Right renal cortex interstitium (tissue), 3 donors: ENCODE data around the gene HEATR9. TPM values are rescaled to one million over a fixed set of nuclear protein-coding genes. Genes with fewer than 3 reads are reported as not detected.
"Not testable (repeated sequence)": the region's sequence is repeated elsewhere in the genome, so short reads cannot be mapped to it uniquely, and the experiment has no call there.

ENCODE experiments used
- DNase-seq, 3 donors: peaks; one replicate each; pipeline ENCODE4 v3.0.0-alpha.2; 2013; ENCODE audit warnings: low read depth in 3 of 3, low spot score in 2 of 3
- polyA plus RNA-seq, 3 donors: library from polyadenylated mRNA; unstranded; fragments of 120-200 nt; gene quantifications; one replicate each; pipeline ENCODE4 v1.2.1, GENCODE V29; 2013; ENCODE audit not compliant: insufficient read length in 3 of 3

Gene HEATR9, protein sequence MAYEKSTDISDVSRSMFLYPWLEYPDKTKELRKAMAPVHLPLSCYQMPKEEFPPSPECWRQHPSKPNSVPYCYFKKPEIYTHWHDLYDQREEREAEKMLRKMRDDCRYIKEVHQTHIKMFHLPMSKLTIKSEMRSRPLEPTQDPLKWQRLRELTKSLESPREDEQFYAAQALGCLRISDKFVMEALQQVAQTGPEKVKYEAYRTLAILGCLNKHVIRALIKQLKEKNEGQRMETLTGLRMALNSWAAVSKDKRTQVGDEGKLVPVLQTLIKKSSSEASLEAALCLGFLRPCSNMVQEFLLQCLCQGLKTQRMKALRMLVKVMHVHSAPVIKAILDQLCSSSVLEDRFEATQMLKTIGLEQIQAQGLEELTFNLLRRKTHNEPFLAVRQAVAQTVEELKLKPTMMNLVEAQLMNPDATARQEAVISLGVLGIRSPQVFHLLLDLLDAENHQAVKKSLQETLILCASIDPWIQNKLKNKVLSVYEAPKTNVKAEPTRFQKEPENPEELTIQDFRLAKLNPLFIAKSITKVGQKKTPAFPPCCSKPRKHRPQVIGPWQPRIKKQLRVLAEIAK
- polyA plus RNA-seq, result under 1 TPM in 1 of 3 donors, not detected in 2; 0.17 TPM

DNA sequence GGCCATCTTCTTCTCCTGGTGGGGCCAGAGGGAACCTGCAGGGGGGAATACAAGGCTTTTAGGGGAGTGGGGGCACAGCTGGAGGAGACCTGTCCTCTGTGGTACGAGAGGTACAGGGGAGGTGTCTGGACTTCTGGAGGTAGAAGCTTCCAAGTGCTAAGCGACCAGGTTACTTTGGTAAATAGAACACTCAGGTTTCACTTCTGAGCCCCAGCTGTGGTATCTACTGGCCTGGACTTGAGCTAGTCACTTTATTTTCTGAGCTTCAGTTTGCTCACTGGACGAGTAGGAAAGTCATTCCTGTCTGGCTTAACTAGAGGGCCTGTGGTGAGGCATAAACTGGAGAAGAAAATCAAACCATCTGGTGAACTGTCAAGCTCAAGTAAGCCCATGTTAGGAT is at the start of gene HEATR9:
Gene HEATR9 (minus strand): TSS at position 155 of the 400 bp plus-strand sequence. CDS start 149 bp downstream, at position 6.
- no peak for DNase-seq

DNA sequence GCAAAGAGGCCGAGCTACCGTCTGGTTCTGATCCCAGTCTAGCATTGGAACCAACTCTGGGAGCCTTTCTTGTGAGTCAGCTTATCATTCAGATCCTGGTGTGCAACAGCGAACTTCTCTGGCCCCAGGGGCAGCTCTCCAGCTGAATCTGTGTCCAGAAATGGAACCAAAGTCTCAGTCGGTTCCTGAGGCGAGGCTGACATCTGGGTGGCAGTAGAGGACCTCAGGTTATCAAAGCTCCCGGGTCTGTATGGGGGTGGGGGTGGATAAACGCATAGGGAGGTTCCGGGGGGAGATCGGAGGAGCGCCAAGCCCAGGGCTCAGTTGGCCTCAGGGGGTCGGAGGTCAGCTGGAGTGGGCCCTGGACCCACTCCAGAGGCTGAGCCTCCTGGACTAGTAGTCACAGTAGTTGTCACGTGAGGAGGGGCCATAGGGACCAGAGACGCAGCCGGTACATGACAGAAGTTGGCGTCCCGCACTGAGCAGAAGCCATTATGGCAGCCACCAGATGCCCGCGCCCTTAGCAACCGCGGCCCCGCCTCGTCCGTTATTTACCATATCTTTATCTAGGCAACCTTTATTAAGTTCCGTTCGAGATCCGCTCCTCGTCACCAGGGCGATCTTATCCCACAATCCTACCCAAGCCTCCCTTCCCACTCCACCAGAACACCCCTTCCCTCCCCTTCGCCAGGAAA is 49.0 kb upstream of the HEATR9 start:
- DNase-seq, result no peak

DNA sequence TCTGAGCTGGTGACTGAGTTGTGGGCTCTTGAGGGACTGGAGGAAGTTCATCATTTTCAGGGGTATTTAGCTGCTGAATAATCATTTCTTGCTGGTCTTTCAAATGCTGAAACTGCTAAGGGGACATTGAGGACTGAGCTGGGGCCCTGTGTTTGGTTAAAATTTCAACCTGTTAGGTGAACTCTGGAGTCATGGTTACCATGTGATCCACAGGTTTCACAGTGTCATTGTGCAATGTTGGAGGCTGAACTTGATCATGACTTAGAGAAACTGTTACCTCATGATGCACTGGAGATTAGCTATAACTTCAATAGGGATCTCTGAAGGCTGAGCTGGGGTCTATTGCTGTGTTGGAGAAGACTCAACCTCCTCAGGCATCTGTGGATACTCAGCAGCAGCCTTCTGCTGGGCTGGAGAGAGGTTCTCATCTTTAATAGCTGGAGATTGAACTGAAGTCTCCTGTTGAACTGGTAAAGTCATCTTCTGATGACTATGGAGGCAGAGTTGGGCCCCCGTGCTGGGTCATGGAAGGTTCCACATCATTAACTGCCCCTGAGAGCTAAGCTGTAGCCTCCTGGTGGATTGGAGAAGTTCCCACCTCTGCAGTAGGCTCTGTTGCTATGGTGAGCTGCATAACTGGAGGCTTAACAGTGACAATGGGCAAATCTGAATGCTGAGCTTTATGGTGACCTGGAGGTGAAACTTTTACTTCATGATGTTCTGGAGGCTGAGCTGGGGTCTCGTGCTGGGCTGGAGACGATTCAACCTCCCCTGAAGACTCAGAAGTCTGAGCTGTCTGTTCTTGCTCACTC is 46.7 kb upstream of the HEATR9 start:
- no peak for DNase-seq

DNA sequence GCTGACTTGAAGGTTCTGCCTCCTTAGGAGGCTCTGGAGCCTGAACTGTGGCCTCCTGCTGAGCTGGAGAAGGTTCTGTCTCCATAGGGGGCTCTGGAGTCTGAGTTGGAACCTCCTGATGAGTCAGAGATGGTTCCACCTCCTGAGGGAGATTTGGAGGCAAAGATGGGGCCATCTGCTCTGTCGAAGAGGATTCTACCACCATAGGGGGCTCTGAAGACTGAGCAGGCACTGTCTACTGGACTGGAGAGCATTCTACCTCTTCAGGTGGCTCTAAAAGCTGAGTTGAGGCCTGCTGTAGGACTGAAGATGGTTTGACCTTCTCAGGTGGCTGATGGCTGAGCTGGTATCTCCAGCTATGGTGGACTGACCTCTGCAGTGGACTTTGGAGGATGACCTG is 45.7 kb upstream of the HEATR9 start:
- no peak for DNase-seq

DNA sequence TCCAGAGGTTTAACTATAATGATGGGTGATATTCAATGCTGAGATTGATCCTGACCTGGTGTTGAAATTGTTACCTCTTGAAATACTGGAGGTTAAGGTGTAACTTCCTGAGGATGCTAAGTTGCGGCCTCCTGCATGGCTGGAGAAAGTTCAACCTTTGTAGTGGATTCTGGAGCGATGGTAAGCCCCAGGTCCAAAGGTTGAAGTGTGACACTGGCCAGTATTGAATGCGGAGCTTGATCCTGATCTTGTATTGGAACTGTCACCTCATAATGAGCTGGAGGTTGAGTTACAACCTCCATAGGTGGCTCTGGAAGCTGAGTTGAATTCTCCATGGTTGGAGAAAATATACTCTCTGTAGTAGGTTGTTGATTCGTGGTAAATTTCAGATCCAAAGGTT is 44.9 kb upstream of the HEATR9 start:
- DNase-seq, result no peak

DNA sequence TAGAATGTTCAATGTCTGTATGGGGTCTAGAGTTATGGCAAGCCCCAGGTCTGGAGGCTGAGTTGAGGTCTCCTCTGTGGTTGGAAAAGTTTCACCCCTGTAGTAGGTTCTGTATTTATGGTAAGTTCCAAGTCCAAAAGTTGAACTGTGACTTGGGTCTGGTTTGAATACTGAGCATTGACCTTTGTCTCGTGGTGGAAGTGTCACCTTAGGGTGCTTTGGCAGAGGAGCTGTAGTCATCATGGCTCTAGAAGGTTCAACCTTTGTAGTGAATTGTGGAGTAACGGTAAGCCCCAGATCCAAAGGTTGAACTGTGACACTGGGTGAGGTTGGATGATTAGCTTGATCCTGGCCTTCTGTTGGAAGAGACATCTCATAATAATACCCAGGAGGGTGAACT is 44.3 kb upstream of the HEATR9 start:
- no peak for DNase-seq

DNA sequence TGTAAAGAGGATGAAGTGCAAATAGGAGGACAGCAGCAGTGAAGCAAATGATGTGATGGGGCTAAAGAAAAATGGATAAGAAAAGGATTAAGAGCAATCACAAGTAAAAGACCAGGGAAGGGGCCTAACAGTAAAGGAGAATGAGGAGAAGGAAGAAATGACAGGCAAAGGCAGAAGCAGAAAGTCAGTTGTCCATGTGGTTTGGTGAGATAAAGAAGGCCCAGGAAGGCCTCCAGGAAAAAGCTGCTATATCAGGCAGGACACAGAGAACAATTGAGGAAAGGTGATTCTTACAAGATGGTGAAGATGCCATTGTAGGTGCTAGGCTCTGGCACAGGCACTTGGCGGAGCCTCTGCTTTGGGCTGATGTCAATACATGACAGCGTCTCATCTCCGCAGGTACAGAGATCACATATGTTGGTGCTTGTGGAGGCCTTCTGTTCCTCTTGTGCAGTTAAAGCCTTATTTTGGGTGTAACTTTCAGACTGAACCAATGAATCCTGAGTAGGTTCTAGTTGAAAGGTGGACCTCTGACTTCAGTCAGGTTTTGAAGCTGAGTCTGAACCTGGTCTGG is 43.7 kb upstream of the HEATR9 start:
- no peak for DNase-seq

DNA sequence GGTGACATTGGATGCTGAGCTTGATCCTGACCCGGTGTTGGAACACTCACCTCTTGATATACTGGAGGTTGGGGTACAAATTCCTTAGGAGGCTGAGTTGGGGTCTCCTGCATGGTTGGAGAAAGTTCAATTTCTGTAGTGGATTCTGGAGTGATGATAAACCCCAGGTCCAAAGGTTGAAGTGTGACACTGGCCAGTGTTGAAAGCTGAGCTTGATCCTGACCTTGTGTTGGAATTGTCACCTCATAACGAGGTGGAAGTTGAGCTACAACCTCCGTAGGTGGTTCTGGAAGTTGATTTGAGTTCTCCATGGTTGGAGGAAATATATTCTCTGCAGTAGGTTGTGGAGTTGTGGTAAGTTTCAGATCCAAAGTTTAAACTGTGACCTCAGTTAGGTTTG is 40.7 kb upstream of the HEATR9 start:
- DNase-seq, result no peak

DNA sequence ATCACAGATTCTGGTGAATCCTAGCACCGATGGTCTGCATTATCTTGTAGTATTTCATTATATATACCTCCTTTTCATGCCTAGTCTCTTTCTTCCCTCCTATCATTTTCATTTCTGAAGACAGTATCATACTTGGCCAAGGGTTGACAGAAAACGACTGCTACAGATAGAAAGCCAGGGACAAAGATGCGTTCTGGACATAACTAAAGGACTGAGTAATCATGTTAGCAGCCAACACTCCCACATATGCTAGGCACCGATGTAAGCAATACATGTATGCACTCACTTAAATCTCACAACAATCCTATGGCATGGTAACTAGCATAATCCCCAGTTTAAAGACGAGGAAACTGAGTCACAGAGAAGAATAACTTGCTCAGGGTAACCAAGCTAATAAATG is 39.0 kb upstream of the HEATR9 start:
- no peak for DNase-seq

DNA sequence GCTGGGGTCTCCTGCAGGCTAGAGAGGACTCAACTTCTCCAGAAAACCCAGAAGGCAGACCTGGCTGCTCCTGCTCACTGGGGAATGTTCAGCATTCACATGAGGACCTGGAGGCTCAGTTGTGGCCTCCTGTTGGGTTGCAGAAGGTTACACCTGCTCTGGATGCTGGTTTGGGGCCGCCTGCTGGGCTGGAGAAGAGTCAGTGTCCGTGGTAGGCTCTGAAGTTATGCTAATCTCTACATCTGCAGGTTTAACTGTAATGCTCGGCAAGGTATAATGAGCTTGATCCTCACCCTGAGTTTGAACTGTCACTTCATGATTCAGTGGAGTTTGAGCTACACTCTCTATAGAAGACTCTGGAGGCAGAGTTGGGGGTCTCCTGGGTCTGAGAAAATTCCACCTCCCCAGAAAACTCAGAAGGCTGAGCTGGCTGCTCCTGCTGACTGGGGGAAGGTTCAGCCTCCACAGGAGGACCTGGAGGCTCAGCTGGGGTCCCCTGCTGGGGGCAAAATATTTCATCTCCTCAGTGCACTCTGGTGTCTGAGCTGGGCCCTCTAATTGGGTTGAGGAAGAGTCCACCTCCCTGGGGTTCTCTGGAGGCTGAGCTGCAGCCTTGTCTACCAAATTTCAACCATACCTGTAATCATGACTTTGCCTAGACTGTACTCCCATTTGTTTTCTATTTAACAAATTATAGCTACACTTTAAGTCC is 38.4 kb upstream of the HEATR9 start:
- no peak for DNase-seq

DNA sequence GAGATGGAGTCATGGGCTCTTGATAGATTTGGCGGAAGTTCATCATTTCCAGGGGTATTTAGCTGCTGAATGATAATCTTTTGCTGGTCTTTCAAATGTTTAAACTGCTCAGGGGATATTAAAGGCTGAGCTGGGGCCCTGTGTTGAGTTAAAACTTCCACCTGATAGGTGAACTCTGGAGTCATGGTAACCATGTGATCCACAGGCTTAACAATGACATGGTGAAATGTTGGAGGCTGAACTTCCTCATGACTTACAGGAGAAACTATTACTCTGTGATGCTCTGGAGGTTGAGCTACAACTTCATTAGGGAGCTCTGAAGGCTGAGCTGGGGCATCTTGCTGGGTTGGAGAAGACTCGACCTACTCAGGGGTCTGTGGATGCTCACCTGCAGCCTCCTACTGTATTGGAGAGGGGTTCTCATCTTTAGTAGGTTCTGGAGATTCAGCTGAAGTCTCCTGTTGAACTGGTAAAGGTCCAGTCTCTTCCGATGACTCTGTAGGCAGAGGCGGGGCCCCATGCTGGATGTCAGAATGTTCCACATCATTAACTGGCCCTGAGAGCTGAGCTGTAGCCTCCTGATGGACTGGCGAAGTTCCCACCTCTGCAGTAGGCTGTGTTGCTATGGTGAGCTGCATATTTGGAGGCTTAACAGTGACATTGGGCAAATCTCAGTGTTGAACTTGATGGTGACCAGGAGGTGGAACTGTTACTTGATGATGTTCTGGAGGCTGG is 37.7 kb upstream of the HEATR9 start:
- no peak for DNase-seq

DNA sequence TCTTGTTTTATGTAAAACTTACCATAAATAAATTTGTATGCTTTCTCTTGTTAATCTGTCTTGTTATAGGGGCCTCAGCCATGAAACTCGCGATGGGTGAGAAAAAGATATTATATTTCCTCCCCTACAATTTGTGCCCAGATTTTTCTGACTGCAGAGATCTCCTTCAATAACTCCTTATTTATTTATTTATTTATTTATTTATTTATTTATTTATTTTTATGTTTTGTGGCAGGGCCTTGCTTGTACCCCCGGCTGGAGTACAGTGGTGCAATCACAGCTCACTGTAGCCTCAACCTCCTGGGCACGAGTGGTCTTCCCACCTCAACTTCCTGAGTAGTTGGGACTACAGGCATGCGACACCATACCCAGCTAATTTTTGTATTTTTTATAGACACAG is 34.8 kb upstream of the HEATR9 start:
- no peak for DNase-seq

DNA sequence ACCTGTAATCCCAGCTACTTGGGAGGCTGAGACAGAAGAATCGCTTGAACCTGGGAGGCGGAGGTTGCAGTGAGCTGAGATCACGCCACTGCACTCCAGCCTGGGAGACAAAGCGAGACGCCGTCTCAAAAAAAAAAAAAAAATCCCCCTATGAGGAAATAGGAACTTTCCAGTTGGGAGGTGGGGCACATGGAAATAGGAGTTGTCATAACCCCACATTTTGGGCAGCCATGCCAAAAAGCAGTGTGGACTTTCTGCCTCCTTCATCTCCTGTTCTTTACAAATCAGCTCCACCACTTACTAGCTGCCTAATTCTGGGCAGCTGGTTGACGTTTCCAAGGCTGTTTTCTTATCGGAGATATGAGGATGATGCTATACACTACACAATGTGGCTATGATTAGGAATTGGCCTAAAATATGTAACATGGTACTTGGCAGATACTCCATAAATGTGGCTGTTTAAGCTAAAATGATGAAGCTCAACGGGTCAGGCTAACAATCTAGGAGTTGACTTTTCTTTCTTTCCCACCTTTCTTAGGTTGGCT is 33.0 kb upstream of the HEATR9 start:
- no peak for DNase-seq

DNA sequence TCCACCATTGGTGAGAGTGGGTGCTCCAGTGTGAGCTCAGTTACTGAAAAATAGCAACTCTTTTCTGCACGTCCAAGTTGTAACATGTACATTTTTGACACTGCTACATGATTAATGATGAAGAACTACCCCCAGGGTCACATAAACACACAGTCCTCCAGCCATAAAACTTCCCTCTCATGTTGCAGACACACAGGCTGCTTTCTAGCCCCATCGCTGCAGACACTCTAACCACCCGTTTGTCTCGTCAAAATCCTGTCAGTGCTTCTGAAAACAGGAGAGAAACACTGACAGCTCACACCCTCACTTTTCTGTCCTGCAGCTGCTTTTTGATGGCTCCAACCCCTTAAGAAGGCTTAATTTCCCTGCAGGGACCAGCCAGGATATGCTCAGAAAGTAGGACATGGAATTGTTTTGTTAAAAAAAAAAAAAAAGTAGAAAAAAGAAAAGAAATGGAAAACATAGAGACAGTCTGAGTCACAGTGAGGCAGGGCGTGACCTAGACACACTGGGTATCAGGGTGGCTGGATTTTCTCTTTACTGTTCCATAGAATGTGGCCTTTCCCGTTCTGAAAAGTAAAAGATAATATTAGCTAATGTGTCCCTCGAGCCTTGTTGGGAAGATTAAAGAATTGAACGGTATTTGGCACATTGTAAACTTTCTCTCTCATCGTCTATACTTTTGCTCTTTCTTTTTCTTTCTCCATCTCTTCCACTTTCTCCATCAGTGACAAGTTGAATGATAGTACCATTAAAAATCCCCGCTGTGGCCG is 32.2 kb upstream of the HEATR9 start:
- peak; percentile 38 to 62 (median 44) for DNase-seq

DNA sequence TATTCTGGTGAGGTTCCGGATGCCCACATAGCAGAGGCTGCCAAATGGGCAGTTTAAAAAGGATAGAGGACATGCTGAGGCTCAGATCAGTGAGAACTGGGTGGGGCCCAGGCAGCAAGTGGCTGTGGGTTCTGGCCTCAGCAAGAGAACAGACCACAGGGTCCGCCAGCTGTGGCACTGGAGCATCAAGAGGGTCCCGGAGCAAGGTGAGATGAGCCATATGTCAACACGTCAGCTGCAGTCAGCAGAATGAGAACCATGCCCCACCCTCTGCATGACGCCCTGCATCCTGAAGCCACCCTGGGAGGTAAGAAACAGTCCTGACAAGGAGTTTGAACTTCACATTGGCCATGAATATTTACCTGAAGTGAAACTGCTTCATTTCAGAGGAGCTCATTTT is 31.6 kb upstream of the HEATR9 start:
- no peak for DNase-seq

DNA sequence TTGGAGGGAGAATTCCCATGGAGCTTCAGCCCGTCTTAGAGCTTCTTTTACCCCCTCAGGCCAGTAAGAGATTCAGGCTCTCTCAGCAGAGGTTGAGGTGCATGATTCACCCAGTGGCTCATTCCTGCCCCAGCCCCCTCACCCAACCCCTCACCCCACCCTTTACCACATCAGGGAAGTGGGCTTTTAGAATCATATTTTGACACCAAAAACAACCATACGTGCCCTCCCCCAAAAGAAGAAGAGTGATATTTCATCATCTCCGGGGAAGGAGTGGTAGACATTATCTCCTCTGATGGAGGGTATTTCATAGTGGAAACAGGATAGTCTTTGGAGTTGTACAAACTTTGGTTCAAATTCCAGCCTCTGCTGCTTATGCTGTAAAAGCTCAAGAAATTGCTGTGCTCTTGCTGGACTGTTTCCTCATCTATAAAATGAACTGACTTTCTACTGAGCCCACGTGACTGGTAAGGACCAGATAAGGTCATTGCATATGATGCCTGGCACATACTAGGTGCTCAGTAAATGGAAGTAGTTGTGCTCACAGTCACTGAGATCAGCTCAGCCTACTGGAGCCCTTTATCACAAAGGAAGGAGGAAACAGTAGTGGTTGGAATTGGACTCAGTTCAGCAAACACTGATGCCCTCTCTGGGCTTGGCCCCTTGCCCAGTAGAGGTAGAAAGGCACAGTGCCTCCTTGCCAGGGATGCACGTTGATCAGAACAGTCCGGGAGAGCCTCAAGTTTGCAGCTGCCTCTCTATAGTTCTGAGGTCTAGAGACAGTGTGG is 29.8 kb upstream of the HEATR9 start:
- DNase-seq, result no peak

DNA sequence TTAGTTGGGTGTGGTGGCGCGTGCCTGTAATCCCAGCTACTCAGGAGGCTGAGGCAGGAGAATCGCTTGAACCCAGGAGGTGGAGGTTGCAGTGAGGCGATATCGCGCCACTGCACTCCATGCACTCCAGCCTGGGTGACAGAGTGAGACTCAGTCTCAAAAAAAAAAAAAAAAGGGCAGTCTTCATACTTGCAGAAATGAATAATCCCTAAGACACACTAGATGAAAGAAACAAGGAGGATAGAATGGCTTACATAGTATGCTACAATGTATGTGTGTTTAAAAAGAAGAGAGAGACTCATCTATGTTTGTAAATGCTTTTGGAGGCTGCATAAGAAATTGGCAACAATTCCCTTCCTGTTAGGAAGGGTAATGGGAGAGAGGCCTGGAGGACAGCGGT is 29.1 kb upstream of the HEATR9 start:
- DNase-seq, result not testable (repeated sequence)
